Naive thymus-derived CD8-positive, alpha-beta T cell (primary cell): ENCODE results near the gene POLN. TPM values are rescaled to one million over a fixed set of nuclear protein-coding genes. Genes with fewer than 3 reads are reported as not detected.
"Not testable (repeated sequence)": the region's sequence is repeated elsewhere in the genome, so short reads cannot be mapped to it uniquely, and the experiment has no call there.

Experiments
- ATAC-seq, 2 donors: fragments of 150-1000 bp; cut with Tn5 transposase in 1 of 2; sonication (Bioruptor Pico), chemical (Tn5 transposase) in 1 of 2; 1 replicate in 1 of 2; 2 replicates in 1 of 2; pipeline ENCODE4 v1.10.0; 2021; ENCODE audit warnings: mild to moderate bottlenecking in 2 of 2, moderate library complexity in 2 of 2
- POLR2A ChIA-PET: fragments of 350-600 bp; sonication (Branson Sonifier 250); formaldehyde crosslinking; loops from one replicate; lab custom pipeline; 2021; ENCODE audit warnings: antibody characterized with exemption; lab: Charles Lee
- DNase-seq, 10 donors: peaks; one replicate each; pipeline versions ENCODE4 v3.0.0 to v3.0.0-alpha.2; 2020 to 2022
- H3K27ac Mint-ChIP-seq, 10 donors: one replicate each; pipeline ENCODE4 v1.8.0; 2020 to 2022; ENCODE audit warnings: mild to moderate bottlenecking in 10 of 10, mixed read lengths in 10 of 10, moderate library complexity in 4 of 10, inconsistent platforms in 1 of 10
- H3K27me3 Mint-ChIP-seq, 5 donors: one replicate each; pipeline ENCODE4 v1.8.0; 2021 to 2022; ENCODE audit warnings: mixed read lengths in 5 of 5
- H3K36me3 Mint-ChIP-seq, 3 donors: one replicate each; pipeline ENCODE4 v1.8.0; 2020 to 2022; ENCODE audit warnings: mixed read lengths in 3 of 3, mild to moderate bottlenecking in 2 of 3, inconsistent platforms in 1 of 3
- H3K4me1 Mint-ChIP-seq, 4 donors: one replicate each; pipeline ENCODE4 v1.8.0; 2021 to 2022; ENCODE audit warnings: mixed read lengths in 4 of 4
- H3K4me3 Mint-ChIP-seq, 10 donors: one replicate each; pipeline ENCODE4 v1.8.0; 2020 to 2022; ENCODE audit warnings: mild to moderate bottlenecking in 10 of 10, mixed read lengths in 10 of 10, moderate library complexity in 6 of 10, inconsistent platforms in 1 of 10
- H3K9me3 Mint-ChIP-seq, 9 donors: one replicate each; pipeline ENCODE4 v1.8.0; 2020 to 2022; ENCODE audit warnings: mixed read lengths in 9 of 9, mild to moderate bottlenecking in 3 of 9, inconsistent platforms in 1 of 9, moderate library complexity in 1 of 9
- polyA plus RNA-seq, 3 donors: library from polyadenylated mRNA; unstranded; fragments of 300-500 nt; fragmentation: Illumina TruSeq; gene quantifications; one replicate each; pipeline ENCODE4 v1.2.3, GENCODE V29; 2021
- total RNA-seq, 8 experiments: library from RNA in 2 of 8; stranded (reverse) in 2 of 8; gene quantifications; one replicate each; pipeline ENCODE4 v1.2.3 and lab custom pipeline; 2021 to 2026

Gene POLN
- total and polyA plus RNA-seq, 5 experiments from 2014 or later = 0.44 to 3.8 (median 1.7) TPM; not detected in 1

DNA sequence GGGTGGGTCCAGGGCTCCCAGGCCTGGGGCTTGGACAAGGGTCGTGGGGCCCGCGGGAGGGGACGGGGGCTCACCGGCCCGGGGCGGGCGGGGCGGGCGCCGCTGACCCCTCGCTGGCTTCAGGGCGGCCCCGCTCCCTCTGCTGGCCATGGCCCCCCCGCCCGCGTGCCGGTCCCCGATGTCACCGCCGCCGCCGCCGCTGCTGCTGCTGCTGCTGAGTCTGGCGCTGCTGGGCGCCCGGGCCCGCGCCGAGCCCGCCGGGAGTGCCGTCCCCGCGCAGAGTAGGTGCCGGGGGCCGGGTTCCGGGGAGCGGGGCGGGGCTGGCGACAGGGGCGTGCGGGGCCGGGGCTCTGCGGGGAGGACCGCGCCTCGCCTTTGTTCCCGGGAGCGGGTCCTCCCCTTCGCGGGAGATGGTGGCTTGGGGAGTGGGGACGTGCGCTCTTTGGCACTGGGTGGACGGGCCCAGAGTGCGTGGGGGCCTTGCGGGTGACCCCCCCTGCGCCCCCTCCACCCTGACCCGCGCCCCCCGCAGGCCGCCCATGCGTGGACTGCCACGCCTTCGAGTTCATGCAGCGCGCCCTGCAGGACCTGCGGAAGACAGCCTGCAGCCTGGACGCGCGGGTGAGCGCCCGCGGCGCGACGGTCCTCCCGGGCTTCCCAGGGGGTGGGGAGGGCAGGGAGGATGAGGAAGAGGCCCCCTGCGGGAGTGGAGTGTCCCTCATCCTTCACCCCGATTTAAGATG is 199.5 kb downstream of the POLN start:
- no peaks in the 10 kb centered on the region for H3K9me3 Mint-ChIP-seq
- H3K27me3 Mint-ChIP-seq = peaks cover 3 to 40% (median 19%) of the 10 kb centered on the region in 5 donors
- H3K4me1 Mint-ChIP-seq = peaks cover 0 to 7% (median 3%) of the 10 kb centered on the region in 4 donors
- DNase-seq (peak in 8 of 10 donors; percentile 20 to 67 (median 45)), ATAC-seq (peak; percentile 62 to 69)
- peaks cover 0 to 2% (median 0%) of the 10 kb centered on the region in 3 donors for H3K36me3 Mint-ChIP-seq
- H3K27ac Mint-ChIP-seq = peak overlapping the region in 2 of 10 donors; percentile 8 to 73
- POLR2A ChIA-PET = no interaction called here
- H3K4me3 Mint-ChIP-seq = peak overlapping the region; percentile 67 to 88 (median 74)

DNA sequence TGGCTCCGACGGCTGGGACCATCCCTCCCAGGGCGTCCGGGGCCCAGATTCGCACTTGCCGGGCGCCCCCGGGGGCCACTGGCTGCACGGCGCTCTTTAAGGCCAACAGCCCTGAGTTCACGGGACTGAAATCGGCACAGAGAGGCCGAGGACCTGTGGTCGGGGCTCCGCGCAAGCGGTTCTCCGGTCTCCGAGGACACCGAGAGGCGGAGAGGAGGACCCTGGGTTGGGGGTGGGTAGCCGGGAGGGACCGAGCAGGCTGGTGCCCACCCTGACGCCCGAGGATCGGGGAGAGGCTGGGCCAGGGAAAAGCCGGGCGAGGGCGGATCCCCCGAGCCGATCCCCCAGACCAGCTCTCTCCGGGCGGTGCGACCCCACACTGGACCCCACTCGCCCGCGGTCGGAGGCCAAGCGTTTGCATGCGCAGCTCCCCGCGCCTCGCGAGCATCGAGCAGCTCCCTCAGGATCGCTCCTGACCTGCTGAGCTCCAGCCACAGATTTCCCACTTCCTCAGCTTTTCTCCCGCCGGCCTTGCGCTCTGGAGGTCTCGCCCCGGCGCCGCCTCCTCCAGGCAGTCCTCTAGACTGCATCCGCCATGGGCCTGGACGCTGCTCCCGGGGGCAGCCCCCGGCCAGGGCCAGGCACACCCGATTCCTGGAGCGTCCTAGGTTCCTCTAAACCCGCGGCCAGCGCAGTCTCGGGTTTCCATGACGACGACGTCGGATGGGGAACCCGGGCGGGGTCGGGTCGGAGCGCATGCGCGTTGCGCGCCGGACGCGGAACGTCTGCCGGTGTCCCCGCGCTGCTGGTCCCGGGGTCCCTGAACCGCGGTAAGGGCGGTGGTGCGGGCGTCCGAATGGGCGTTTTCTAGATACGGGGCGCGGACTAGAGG is 200.4 kb downstream of the POLN start:
- no peaks in the 10 kb centered on the region for H3K9me3 Mint-ChIP-seq
- ATAC-seq = peak; percentile 66 to 68
- H3K4me1 Mint-ChIP-seq = peaks cover 0 to 7% (median 3%) of the 10 kb centered on the region in 4 donors
- H3K4me3 Mint-ChIP-seq = peak overlapping the region; percentile 65 to 84 (median 81)
- H3K36me3 Mint-ChIP-seq = peaks cover 0 to 2% (median 0%) of the 10 kb centered on the region in 3 donors
- peak overlapping the region in 5 of 10 donors; percentile 20 to 70 (median 47) for H3K27ac Mint-ChIP-seq
- H3K27me3 Mint-ChIP-seq = peaks cover 6 to 45% (median 27%) of the 10 kb centered on the region in 5 donors
- peak; percentile 62 to 90 (median 74) for DNase-seq
- POLR2A ChIA-PET = interaction anchor here (1.3 kb wide), 1 partner anchor 32 kb away, joined by 5 read pairs; no protein-coding TSS in a partner anchor

DNA sequence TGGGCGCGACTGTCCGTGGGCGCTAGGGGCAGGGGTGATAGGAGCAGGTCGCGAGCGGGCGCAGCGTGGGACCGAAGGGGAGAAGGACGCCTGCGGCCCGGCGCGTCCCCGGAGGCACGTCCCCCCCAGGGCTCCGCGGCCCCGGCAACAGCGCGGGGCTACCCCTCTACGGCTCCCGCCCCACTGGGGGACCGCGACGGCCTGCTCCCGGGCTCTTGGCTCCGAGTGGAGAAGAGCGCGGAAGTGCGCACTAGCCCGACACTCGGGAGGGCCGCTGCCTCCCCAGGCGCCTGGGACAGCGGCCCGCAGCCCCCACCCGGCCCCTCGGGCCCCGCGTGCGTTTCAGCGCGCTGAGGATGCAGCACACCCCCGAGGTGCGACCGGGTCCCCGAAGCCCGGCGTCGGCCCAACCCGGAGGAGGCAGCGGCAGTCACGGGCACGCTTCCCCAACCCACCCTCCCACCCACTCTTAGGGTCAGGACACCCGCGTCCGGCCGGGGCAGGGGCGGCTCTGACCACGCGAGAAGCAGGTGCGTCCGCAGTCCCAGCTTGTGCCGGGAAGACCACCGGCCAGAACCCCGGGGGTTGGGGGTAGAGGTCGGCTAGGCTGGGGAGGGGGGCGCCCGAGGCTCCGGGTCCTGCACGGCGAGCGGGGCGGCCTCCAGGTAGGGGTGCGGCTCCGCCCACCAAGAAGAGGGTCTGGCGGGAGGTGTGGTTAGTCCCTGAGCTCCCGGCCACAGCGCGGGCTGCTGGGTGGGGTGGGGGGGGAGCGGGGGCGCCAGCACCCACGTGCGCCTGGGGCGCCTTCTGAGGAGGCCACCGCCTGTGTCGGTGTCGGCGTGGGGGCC is 201.3 kb downstream of the POLN start:
- peaks cover 0 to 7% (median 2%) of the 10 kb centered on the region in 4 donors for H3K4me1 Mint-ChIP-seq
- no peaks in the 10 kb centered on the region for H3K9me3 Mint-ChIP-seq
- ATAC-seq (peak; percentile 15 to 24), DNase-seq (peak in 3 of 10 donors; percentile 4 to 16 (median 15))
- no peak overlapping the region for H3K27ac Mint-ChIP-seq
- H3K36me3 Mint-ChIP-seq = peaks cover 0 to 2% (median 0%) of the 10 kb centered on the region in 3 donors
- H3K27me3 Mint-ChIP-seq = peaks cover 8 to 44% (median 26%) of the 10 kb centered on the region in 5 donors
- peak overlapping the region; percentile 57 to 85 (median 80) for H3K4me3 Mint-ChIP-seq
- POLR2A ChIA-PET = interaction anchor here (1.3 kb wide), 1 partner anchor 31 kb away, joined by 5 read pairs; no protein-coding TSS in a partner anchor

DNA sequence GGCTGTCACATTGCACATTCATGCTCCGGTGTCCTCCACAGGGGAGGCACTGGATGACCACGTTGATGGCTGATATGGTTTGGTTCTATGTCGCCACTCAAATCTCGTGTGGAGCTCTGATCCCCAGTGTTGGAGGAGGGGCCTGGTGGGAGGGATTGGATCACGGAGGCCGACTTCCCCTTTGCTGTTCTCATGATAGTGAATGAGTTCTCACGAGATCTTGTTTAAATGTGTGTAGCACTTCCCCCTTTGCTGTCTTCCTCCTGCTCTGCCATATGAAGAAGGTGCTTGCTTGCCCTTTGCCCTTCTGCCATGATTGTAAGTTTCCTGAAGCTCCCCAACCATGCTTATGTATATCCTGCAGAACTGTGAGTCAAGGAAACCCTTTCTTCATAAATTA is 205.1 kb downstream of the POLN start:
- no peak for ATAC-seq
- H3K36me3 Mint-ChIP-seq = peaks cover 0 to 2% (median 0%) of the 10 kb centered on the region in 3 donors
- H3K27ac Mint-ChIP-seq = no peak overlapping the region
- no peaks in the 10 kb centered on the region for H3K9me3 Mint-ChIP-seq
- H3K27me3 Mint-ChIP-seq = peaks cover 13 to 46% (median 40%) of the 10 kb centered on the region in 5 donors
- DNase-seq = no peak
- no peak overlapping the region for H3K4me3 Mint-ChIP-seq
- peaks cover 0 to 5% (median under 1%) of the 10 kb centered on the region in 4 donors for H3K4me1 Mint-ChIP-seq
- POLR2A ChIA-PET = no interaction called here

DNA sequence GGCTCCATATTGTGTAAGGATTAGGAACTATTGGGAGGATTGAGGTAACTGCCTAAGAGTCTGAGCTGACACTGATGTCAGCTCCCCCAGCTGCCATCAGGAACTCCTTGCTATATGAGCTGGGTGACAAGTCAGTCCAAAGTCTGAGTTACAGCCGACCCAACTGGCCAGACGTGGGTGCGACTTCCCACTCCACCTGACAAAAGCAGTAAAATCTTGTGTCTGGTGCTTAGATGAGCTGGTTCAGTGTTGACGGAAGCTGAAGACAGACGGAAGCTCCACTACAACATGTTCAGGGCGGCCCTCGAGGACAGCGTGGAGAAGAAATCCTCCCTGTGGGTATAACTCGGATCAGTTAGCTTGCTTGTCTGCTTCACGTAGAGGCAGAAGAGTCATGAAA is 205.6 kb downstream of the POLN start:
- Mint-ChIP-seq H3K4me1 (peaks cover 0 to 5% (median under 1%) of the 10 kb centered on the region in 4 donors), H3K27ac (no peak overlapping the region), H3K4me3 (no peak overlapping the region), H3K9me3 (no peaks in the 10 kb centered on the region), H3K27me3 (peaks cover 13 to 48% (median 40%) of the 10 kb centered on the region in 5 donors), H3K36me3 (peaks cover 0 to 2% (median 0%) of the 10 kb centered on the region in 3 donors)
- POLR2A ChIA-PET = no interaction called here
- no peak for DNase-seq
- no peak for ATAC-seq

DNA sequence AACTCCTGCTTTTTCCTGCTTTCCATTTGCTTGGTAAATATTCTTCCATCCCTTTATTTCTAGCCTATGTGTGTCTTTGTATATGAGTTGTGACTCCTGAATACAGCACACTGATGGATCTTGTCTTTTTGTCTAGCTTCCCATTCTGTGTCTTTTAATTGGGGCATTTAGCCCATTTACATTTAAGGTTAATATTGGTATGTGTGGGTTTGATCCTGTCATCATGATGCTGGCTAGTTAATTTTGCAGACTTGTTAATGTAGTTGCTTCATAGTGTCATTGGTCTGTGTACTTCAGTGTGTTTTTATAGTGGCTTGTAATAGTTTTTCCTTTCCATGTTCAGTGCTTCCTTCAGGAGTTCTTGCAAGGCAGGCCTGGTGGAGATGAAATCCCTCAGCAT is 210.8 kb downstream of the POLN start:
- H3K27ac Mint-ChIP-seq, ATAC-seq, POLR2A ChIA-PET, H3K36me3 Mint-ChIP-seq, H3K4me1 Mint-ChIP-seq, DNase-seq, H3K9me3 Mint-ChIP-seq, H3K4me3 Mint-ChIP-seq: not testable (repeated sequence)
- peaks cover 13 to 45% (median 33%) of the 10 kb centered on the region in 5 donors for H3K27me3 Mint-ChIP-seq

DNA sequence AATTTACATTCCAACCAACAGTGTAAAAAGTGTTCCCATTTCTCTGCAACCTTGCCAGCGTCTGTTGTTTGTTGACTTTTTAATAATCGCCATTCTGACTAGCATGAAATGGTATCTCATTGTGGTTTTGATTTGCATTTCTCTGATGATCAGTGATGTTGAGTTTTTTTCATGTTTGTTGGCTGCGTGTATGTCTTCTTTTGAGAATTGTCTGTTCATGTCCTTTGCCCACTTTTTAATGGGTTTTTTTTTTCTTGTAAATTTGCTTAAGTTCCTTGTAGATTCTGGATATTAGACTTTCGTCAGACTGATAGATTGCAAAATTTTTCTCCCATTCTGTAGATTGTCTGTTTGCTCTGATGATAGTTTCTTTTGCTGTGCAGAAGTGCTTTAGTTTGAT is 214.8 kb downstream of the POLN start:
- not testable (repeated sequence) for ATAC-seq, H3K27ac Mint-ChIP-seq

DNA sequence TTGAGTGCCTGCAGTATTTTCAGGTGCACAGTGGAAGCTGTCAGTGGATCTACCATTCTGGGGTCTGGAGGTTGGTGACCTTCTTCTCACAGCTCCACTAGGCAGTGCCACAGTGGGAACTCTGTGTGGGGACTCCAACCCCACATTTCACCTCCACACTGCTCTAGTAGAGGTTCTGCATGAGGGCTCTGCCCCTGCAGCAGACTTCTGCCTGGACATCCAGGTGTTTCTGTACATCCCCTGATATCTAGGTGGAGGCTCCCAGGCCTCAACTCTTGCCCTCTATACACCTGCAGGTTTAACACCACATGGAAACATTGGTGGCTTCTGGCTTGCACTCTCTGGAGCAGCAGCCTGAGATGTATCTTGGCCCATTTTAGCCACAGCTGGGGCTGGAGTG is 216.1 kb downstream of the POLN start:
- POLR2A ChIA-PET = no interaction called here
- H3K4me1 Mint-ChIP-seq = no peaks in the 10 kb centered on the region
- H3K27me3 Mint-ChIP-seq = peaks cover 23 to 62% (median 35%) of the 10 kb centered on the region in 5 donors
- peaks cover 0 to 3% (median 0%) of the 10 kb centered on the region in 3 donors for H3K36me3 Mint-ChIP-seq
- no peak overlapping the region for H3K4me3 Mint-ChIP-seq
- H3K27ac Mint-ChIP-seq = no peak overlapping the region
- ATAC-seq (no peak), DNase-seq (no peak)
- peaks cover 0 to 9% (median 0%) of the 10 kb centered on the region in 9 donors for H3K9me3 Mint-ChIP-seq

More for the DNA sequence above, 214.8 kb downstream of the POLN start:
- POLR2A ChIA-PET, H3K36me3 Mint-ChIP-seq, DNase-seq, H3K9me3 Mint-ChIP-seq, H3K4me1 Mint-ChIP-seq, H3K4me3 Mint-ChIP-seq: not testable (repeated sequence)
- H3K27me3 Mint-ChIP-seq = peaks cover 23 to 57% (median 28%) of the 10 kb centered on the region in 5 donors

DNA sequence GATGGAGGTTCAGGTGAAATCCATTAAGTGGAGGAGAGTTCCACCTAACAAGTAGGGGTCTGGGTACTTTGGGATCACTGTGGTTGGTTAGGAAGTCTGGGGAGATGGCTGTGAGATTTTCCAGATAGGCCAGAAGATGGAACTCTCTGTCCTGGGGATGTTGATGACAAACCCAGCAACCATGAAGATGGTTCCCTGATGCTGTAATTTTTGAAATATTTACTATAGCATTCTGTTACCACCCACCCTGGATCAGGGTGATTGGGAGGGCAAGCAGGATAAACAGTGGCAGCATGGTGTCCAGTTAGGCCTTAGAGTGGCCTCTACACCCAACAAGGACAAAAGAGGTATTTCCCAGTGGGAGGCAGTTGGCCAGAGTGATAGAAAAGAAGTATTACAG is 217.2 kb downstream of the POLN start:
- no peaks in the 10 kb centered on the region for H3K4me1 Mint-ChIP-seq
- peaks cover 0 to 3% (median 0%) of the 10 kb centered on the region in 3 donors for H3K36me3 Mint-ChIP-seq
- ATAC-seq (no peak), DNase-seq (no peak)
- peak overlapping the region in 1 of 10 donors; percentile 43 for H3K27ac Mint-ChIP-seq
- H3K4me3 Mint-ChIP-seq = no peak overlapping the region
- peaks cover 0 to 9% (median 0%) of the 10 kb centered on the region in 9 donors for H3K9me3 Mint-ChIP-seq
- POLR2A ChIA-PET = no interaction called here
- peaks cover 26 to 61% (median 35%) of the 10 kb centered on the region in 5 donors for H3K27me3 Mint-ChIP-seq
